OCI-LY7 (cell line): Measurements from ENCODE around the gene TIMM50. TPM values are rescaled to one million over a fixed set of nuclear protein-coding genes. Genes with fewer than 3 reads are reported as not detected.

Experiments
- BruUV-seq: library from RNA; stranded (reverse); fragments of 400-500 nt; replicated peaks from 2 replicates; lab custom pipeline; 2021; lab: Mats Ljungman, UMichigan
- CTCF ChIA-PET: fragments of 300-600 bp; sonication (Branson Sonifier 250); formaldehyde crosslinking; loops from one replicate; lab custom pipeline; 2022; ENCODE audit warnings: antibody characterized with exemption; ENCODE audit not compliant: unreplicated experiment; lab: Charles Lee
- POLR2A ChIA-PET: fragments of 300-600 bp; sonication (Branson Sonifier 250); formaldehyde crosslinking; loops from one replicate; lab custom pipeline; 2022; ENCODE audit warnings: antibody characterized with exemption; lab: Charles Lee
- DNase-seq: peaks from one replicate; pipeline ENCODE4 v3.0.0-alpha.2; 2015; ENCODE audit warnings: low spot score
- H2AFZ ChIP-seq: fragments of 200-600 bp; sonication (generic), shearing (Covaris generic); 2 replicates; pipeline ENCODE4 v1.6.1; 2014; ENCODE audit warnings: mild to moderate bottlenecking, antibody characterized with exemption, low read length, moderate library complexity
- H3K27ac ChIP-seq: fragments of 200-600 bp; sonication (generic); 2 replicates; pipeline ENCODE4 v1.5.1; 2014; ENCODE audit warnings: mixed run types, low read depth, mild to moderate bottlenecking, moderate library complexity, low read length, inconsistent platforms; ENCODE audit not compliant: poor library complexity, severe bottlenecking
- H3K36me3 ChIP-seq: fragments of 200-600 bp; sonication (generic); 2 replicates; pipeline ENCODE4 v1.6.1; 2014; ENCODE audit warnings: mild to moderate bottlenecking, antibody characterized with exemption, low read length, moderate library complexity, mixed read lengths; ENCODE audit not compliant: insufficient read depth
- H3K4me1 ChIP-seq: fragments of 200-600 bp; sonication (generic); 2 replicates; pipeline ENCODE4 v1.5.1; 2014; ENCODE audit warnings: mild to moderate bottlenecking, low read length; ENCODE audit not compliant: insufficient read depth, poor library complexity, severe bottlenecking
- H3K4me2 ChIP-seq: fragments of 200-600 bp; sonication (generic); 2 replicates; pipeline ENCODE4 v1.6.1; 2014; ENCODE audit warnings: mild to moderate bottlenecking, low read length
- H3K4me3 ChIP-seq: fragments of 200-600 bp; sonication (generic); 2 replicates; pipeline ENCODE4 v1.5.1; 2014; ENCODE audit warnings: mild to moderate bottlenecking, low read depth, low read length; ENCODE audit not compliant: poor library complexity, severe bottlenecking
- H3K79me2 ChIP-seq: fragments of 200-600 bp; sonication (generic); 2 replicates; pipeline ENCODE4 v1.6.1; 2016; ENCODE audit warnings: low read depth, mild to moderate bottlenecking, low read length, moderate library complexity, mixed read lengths; ENCODE audit not compliant: insufficient read depth
- H3K9me2 ChIP-seq: fragments of 200-600 bp; sonication (generic); 2 replicates; pipeline ENCODE4 v1.6.1; 2016; ENCODE audit warnings: mild to moderate bottlenecking, low read length, mixed read lengths; ENCODE audit not compliant: insufficient read depth
- H3K9me3 ChIP-seq: fragments of 200-600 bp; sonication (generic); 2 replicates; pipeline ENCODE4 v1.6.1; 2014; ENCODE audit warnings: mild to moderate bottlenecking, mixed run types, low read length, mixed read lengths
- H4K20me1 ChIP-seq: fragments of 200-600 bp; sonication (generic); 2 replicates; pipeline ENCODE4 v1.6.1; 2014; ENCODE audit warnings: mild to moderate bottlenecking, antibody characterized with exemption, low read length, moderate library complexity, mixed read lengths; ENCODE audit not compliant: insufficient read depth
- CTCF ChIP-seq: fragments of 200-600 bp; sonication (generic); conservative IDR thresholded peaks from 2 replicates; pipeline ENCODE4 v1.5.1; 2014; ENCODE audit warnings: mild to moderate bottlenecking, antibody characterized with exemption, low read length, moderate library complexity, mixed read lengths
- EZH2phosphoT487 ChIP-seq: fragments of 200-600 bp; sonication (generic); IDR thresholded peaks from 2 replicates; pipeline ENCODE4 v1.6.1; 2018; ENCODE audit warnings: low read depth, borderline replicate concordance, mild to moderate bottlenecking, mixed run types, antibody characterized with exemption, low read length, moderate library complexity, mixed read lengths
- intact Hi-C: fragments of 100-400 bp; cut with micrococcal nuclease; formaldehyde crosslinking; loops from one replicate; pipeline ENCODE4 v1.10.0; 2022; ENCODE audit not compliant: unreplicated experiment
- total RNA-seq, 2 experiments: library from RNA; depleted of rRNA in 1 of 2; stranded (reverse); fragments of >200 nt in 1 of 2; shearing (Covaris generic) in 1 of 2; gene quantifications; 2 replicates each; pipeline ENCODE4 v1.2.3, GENCODE V29; 2014 to 2022

The TIMM50 gene
- total RNA-seq, 2 experiments from 2014 or later = 93.2 to 98.1 TPM

- Histone ChIP-seq H3K27ac (peak within 1 kb of the TSS; percentile 30), H3K36me3 (no peaks in the 10 kb centered on the region), H2AFZ (peak within 1 kb of the TSS; percentile 75), H3K4me3 (peak within 1 kb of the TSS; percentile 86), H3K9me2 (no peaks in the 10 kb centered on the region), H3K4me1 (peaks cover 42% of the 10 kb centered on the region), H3K9me3 (no peaks in the 10 kb centered on the region), H3K4me2 (peak within 1 kb of the TSS; percentile 86), H3K79me2 (peaks cover 18% of the 10 kb centered on the region; the same call in 1 of the 2 replicates), H4K20me1 (no peaks in the 10 kb centered on the region)
- peak; percentile 95 for DNase-seq
- TF ChIP-seq EZH2phosphoT487 = no peak
- no peak; the same call in 1 of the 2 replicates for TF ChIP-seq CTCF
- POLR2A ChIA-PET = interaction anchor here (0.6 kb wide), 1 partner anchor 84 kb away, joined by 4 read pairs; no protein-coding TSS in a partner anchor
- BruUV-seq = no TSS peak
- CTCF ChIA-PET = interaction anchor here (0.6 kb wide), 1 partner anchor 41 kb away, joined by 11 read pairs; the partner anchor contains the start of gene DLL3
- intact Hi-C loops = loop anchor here (1.0 to 10.0 kb wide), 2 partner anchors 99 to 415 kb away; partner anchors contain the start of gene PAK4
Measured at GRCh38 chr19:39539518-39540332, 59.1 kb downstream of the TIMM50 start, which contains the start of gene EID2. EID2 (minus strand) TSS chr19:39540161; CDS start chr19:39540079, 82 bp downstream.

- POLR2A ChIA-PET = no interaction called here
- DNase-seq = no peak
- no peaks in the 10 kb centered on the region for H3K36me3 ChIP-seq
- H3K4me3 ChIP-seq = peak overlapping the region; percentile 86
- H3K9me3 ChIP-seq = no peaks in the 10 kb centered on the region
- H2AFZ ChIP-seq = peak overlapping the region; percentile 75
- no peaks in the 10 kb centered on the region for H3K9me2 ChIP-seq
- no TSS peak for BruUV-seq
- TF ChIP-seq EZH2phosphoT487 (no peak), CTCF (peak; percentile 79; the same call in 1 of the 2 replicates)
- intact Hi-C loops = loop anchor here (1.0 kb wide), 1 partner anchor 100 kb away; no protein-coding TSS in a partner anchor
- H3K4me1 ChIP-seq = peaks cover 36% of the 10 kb centered on the region
- H3K4me2 ChIP-seq = peak overlapping the region; percentile 52; the same call in 1 of the 2 replicates
- H3K27ac ChIP-seq = no peak overlapping the region
- no peaks in the 10 kb centered on the region for H4K20me1 ChIP-seq
- peaks cover 18% of the 10 kb centered on the region; the same call in 1 of the 2 replicates for H3K79me2 ChIP-seq
- CTCF ChIA-PET = no interaction called here
Measured at GRCh38 chr19:39540333-39540673, 59.7 kb downstream of the TIMM50 start.

Other genes starting within 250 kb of the TIMM50 start
- gene IFNL3, start 235.8 kb upstream of the TIMM50 start, total RNA-seq (2014; rRNA removed; shearing (Covaris generic)) = not detected in 2 replicates
- not detected in 2 replicates for gene IFNL3, start 235.8 kb upstream of the TIMM50 start, total RNA-seq (2022)
- gene IFNL4, start 232.0 kb upstream of the TIMM50 start, total RNA-seq (2014; rRNA removed; shearing (Covaris generic)) = not detected in 2 replicates
- gene IFNL4, start 232.0 kb upstream of the TIMM50 start, total RNA-seq (2022) = not detected in 2 replicates
- not detected in 2 replicates for gene IFNL2, start 212.4 kb upstream of the TIMM50 start, total RNA-seq (2014; rRNA removed; shearing (Covaris generic))
- not detected in 2 replicates for gene IFNL2, start 212.4 kb upstream of the TIMM50 start, total RNA-seq (2022)
- not detected in 2 replicates for gene IFNL1, start 184.4 kb upstream of the TIMM50 start, total RNA-seq (2014; rRNA removed; shearing (Covaris generic))
- gene IFNL1, start 184.4 kb upstream of the TIMM50 start, total RNA-seq (2022) = not detected in 2 replicates
- 1.2 and 2.0 TPM in 2 replicates for gene LRFN1, start 160.0 kb upstream of the TIMM50 start, total RNA-seq (2014; rRNA removed; shearing (Covaris generic))
- 2.8 and 3.6 TPM in 2 replicates for gene LRFN1, start 160.0 kb upstream of the TIMM50 start, total RNA-seq (2022)
- gene GMFG, start 144.8 kb upstream of the TIMM50 start, total RNA-seq (2014; rRNA removed; shearing (Covaris generic)) = 135 and 183 TPM in 2 replicates
- 230 and 314 TPM in 2 replicates for gene GMFG, start 144.8 kb upstream of the TIMM50 start, total RNA-seq (2022)
- gene SAMD4B, start 138.4 kb upstream of the TIMM50 start, total RNA-seq (2014; rRNA removed; shearing (Covaris generic)) = 46.2 and 59.4 TPM in 2 replicates
- gene SAMD4B, start 138.4 kb upstream of the TIMM50 start, total RNA-seq (2022) = 60.0 and 68.8 TPM in 2 replicates
- gene PAF1, start 89.7 kb upstream of the TIMM50 start, total RNA-seq (2014; rRNA removed; shearing (Covaris generic)) = 33.1 and 35.4 TPM in 2 replicates
- gene PAF1, start 89.7 kb upstream of the TIMM50 start, total RNA-seq (2022) = 45.9 and 46.8 TPM in 2 replicates
- gene MED29, start 89.5 kb upstream of the TIMM50 start, total RNA-seq (2014; rRNA removed; shearing (Covaris generic)) = 15.7 and 28.3 TPM in 2 replicates
- 31.2 and 31.3 TPM in 2 replicates for gene MED29, start 89.5 kb upstream of the TIMM50 start, total RNA-seq (2022)
- gene ZFP36, start 74.0 kb upstream of the TIMM50 start, total RNA-seq (2014; rRNA removed; shearing (Covaris generic)) = 19.4 and 21.8 TPM in 2 replicates
- gene ZFP36, start 74.0 kb upstream of the TIMM50 start, total RNA-seq (2022) = 55.9 and 57.2 TPM in 2 replicates
- 28.3 and 30.4 TPM in 2 replicates for gene PLEKHG2, start 68.2 kb upstream of the TIMM50 start, total RNA-seq (2014; rRNA removed; shearing (Covaris generic))
- 65.9 and 68.2 TPM in 2 replicates for gene PLEKHG2, start 68.2 kb upstream of the TIMM50 start, total RNA-seq (2022)
- 538 and 634 TPM in 2 replicates for gene RPS16, start 44.9 kb upstream of the TIMM50 start, total RNA-seq (2014; rRNA removed; shearing (Covaris generic))
- 3,661 and 4,044 TPM in 2 replicates for gene RPS16, start 44.9 kb upstream of the TIMM50 start, total RNA-seq (2022)
- gene SUPT5H, start 35.3 kb upstream of the TIMM50 start, total RNA-seq (2014; rRNA removed; shearing (Covaris generic)) = 70.1 and 74.6 TPM in 2 replicates
- gene SUPT5H, start 35.3 kb upstream of the TIMM50 start, total RNA-seq (2022) = 168 and 175 TPM in 2 replicates
- gene DLL3, start 18.1 kb downstream of the TIMM50 start, total RNA-seq (2014; rRNA removed; shearing (Covaris generic)) = 3.4 and 4.4 TPM in 2 replicates
- 3.2 and 4.4 TPM in 2 replicates for gene DLL3, start 18.1 kb downstream of the TIMM50 start, total RNA-seq (2022)
- not detected in 2 replicates for gene SELENOV, start 34.3 kb downstream of the TIMM50 start, total RNA-seq (2014; rRNA removed; shearing (Covaris generic))
- gene SELENOV, start 34.3 kb downstream of the TIMM50 start, total RNA-seq (2022) = not detected in 2 replicates
- gene EID2B, start 52.0 kb downstream of the TIMM50 start, total RNA-seq (2014; rRNA removed; shearing (Covaris generic)) = 11.7 and 13.9 TPM in 2 replicates
- 8.7 and 8.8 TPM in 2 replicates for gene EID2B, start 52.0 kb downstream of the TIMM50 start, total RNA-seq (2022)
- gene EID2, start 59.3 kb downstream of the TIMM50 start, total RNA-seq (2014; rRNA removed; shearing (Covaris generic)) = 19.1 and 22.9 TPM in 2 replicates
- gene EID2, start 59.3 kb downstream of the TIMM50 start, total RNA-seq (2022) = 17.3 and 20.7 TPM in 2 replicates
- not detected in 2 replicates for gene LGALS13, start 121.7 kb downstream of the TIMM50 start, total RNA-seq (2014; rRNA removed; shearing (Covaris generic))
- not detected in 2 replicates for gene LGALS13, start 121.7 kb downstream of the TIMM50 start, total RNA-seq (2022)
- not detected in 2 replicates for gene LGALS16, start 175.1 kb downstream of the TIMM50 start, total RNA-seq (2014; rRNA removed; shearing (Covaris generic))
- not detected in 2 replicates for gene LGALS16, start 175.1 kb downstream of the TIMM50 start, total RNA-seq (2022)
- gene LGALS14, start 223.6 kb downstream of the TIMM50 start, total RNA-seq (2014; rRNA removed; shearing (Covaris generic)) = not detected in 2 replicates
- not detected in 2 replicates for gene LGALS14, start 223.6 kb downstream of the TIMM50 start, total RNA-seq (2022)